Measurements from ENCODE around the gene TSPAN11.
"Not testable (repeated sequence)": the region's sequence is repeated elsewhere in the genome, so short reads cannot be mapped to it uniquely, and the experiment has no call there.

TSPAN11 gene

GRCh38 chr12:31005256-31005943 is 78.9 kb downstream of the TSPAN11 start:
- DNase-seq = no peak

- DNase-seq = no peak
Observed at GRCh38 chr12:31005944-31006361, 79.4 kb downstream of the TSPAN11 start.

DNA sequence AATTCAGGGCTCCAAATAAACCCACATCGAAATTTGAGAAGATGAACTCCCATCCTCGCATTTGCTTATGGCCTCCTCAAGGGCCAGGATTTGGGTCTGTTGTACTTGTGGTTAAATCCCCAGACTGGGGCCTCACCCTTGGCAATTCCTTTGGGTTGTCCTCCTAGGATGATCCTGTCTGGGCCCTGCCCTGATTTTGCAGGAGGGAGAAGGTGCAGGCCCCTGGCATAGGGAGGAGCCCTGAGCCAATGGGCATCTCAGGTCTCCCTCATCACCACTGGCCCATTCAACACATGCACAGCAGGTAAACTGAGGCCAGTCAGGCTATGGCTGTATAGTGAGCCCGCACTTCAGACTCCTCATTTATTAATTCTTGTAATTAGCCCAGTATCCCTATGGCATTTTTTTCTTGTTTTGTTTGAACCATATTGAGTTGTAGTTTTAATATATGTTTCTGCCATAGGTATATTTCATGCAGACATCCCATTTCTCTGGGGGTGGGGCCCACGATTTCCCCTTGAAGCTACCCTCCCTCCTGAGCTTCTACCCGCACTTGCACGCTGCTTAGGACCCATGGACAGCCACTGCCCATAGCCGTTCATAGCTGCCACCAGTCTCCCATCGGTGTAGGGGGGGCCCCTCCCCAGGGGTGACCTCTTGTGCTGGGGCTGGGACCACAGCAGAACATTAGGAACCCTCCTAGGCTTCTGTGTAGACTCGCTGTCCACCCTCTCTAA is 80.0 kb downstream of the TSPAN11 start:
- DNase-seq = no peak

GRCh38 chr12:31007153-31007495 is 80.6 kb downstream of the TSPAN11 start:
- DNase-seq = no peak

DNA sequence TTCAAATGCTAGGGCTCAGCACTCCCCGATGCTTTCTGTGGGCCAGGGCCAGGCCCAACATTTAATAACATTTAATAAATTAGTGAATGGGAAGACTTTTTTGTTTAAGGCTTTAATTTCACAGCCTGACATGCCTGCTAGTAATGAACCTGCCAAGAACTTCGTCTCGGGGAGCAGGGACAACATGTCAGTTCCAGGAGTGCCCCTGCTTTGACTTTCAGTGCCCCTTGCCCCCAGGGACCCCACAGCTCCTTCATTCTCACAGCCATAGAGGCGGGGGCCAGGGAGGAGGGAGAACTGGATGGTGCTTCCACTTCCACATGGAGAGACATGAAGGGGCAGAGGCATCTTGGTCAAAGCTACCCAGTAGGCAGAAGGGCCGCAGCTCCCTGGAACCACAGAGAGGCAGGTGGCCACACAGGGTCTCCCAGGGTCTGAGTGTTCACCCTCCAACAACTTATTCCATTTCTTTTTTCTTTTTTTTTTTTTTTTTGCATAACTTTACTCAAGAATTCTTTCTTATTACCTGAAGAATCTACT is 81.2 kb downstream of the TSPAN11 start:
- DNase-seq = no peak

- DNase-seq = no peak
Observed at GRCh38 chr12:31008241-31008761, 81.8 kb downstream of the TSPAN11 start.

- no peak for DNase-seq
Observed at GRCh38 chr12:31008961-31009840, 82.7 kb downstream of the TSPAN11 start.

- DNase-seq = no peak
Observed at GRCh38 chr12:31009976-31010375, 83.4 kb downstream of the TSPAN11 start.

GRCh38 chr12:31011336-31011735 is 84.8 kb downstream of the TSPAN11 start:
- DNase-seq = no peak

- no peak for DNase-seq
Observed at GRCh38 chr12:31011746-31012566, 85.4 kb downstream of the TSPAN11 start.

DNA sequence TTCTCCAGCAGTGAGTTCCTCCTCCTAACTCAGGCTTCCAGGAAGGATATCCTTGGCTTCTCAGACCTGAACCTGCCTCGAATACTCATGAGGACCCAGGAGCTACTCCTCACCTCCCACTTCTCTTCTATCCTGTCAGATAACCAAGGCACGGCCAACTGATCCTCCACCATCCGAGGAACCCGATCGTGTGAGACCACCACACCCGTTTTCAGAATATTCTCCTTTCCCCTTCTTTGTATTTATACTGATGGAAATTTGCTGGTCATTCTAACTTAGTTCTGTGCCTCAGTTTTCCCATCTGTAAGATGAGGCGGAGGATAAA is 86.0 kb downstream of the TSPAN11 start:
- not testable (repeated sequence) for DNase-seq

DNA sequence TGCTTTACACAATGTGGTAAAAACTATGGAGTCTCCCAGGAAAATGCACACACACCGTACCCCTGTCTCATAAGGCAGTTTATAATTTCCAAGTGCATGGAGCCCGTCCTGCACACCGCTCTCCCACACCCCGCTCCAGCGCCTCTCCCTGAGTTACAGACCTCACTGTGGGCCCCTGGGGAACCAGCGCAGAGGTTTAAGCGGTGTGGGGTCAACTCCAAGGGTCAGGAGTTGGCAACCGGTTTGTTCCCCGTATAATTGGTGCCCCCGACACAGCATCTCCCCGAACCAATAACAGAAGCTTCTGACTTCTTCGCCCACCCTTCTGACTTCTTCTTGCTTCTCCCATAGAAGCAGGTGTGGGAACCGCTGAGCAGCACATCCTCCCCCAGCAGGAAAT is 88.7 kb downstream of the TSPAN11 start:
- DNase-seq = no peak

GRCh38 chr12:31016057-31016456 is 89.5 kb downstream of the TSPAN11 start:
- no peak for DNase-seq

GRCh38 chr12:31017535-31017934 is 91.0 kb downstream of the TSPAN11 start:
- DNase-seq = no peak

- DNase-seq = no peak
Observed at GRCh38 chr12:31018106-31018789, 91.7 kb downstream of the TSPAN11 start.

DNA sequence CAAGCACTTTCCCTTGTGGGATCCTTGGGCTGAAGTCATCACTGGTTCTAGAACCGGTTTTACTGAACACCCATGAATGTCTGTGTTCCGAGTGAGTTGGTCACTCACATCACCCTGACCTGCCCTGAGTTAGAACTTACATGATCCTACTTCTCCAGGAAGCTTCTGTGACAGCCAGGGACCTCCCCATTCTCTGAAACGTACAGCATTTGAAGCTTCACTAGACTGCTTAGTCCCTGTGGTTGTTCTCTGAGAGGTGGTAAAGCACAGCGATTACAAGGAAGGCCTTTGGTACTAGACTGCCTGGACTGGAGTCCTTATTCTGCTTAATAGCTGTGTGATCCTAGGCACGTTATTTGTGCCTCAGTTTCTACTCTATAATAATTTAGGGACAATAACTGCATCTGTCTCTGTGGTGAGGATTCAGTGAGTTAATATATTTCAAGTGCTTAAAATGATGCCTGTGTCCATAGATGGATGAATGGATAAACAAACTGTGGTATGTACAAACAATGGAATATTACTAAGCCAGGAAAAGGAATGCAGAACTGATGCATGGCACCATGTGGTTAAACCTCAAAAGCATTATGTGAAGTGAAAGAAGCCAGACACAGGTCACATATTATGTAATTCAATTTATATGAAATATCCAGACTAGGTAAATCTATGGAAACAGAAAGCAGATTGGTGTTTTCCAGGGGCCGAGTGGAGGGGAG is 92.4 kb downstream of the TSPAN11 start:
- no peak for DNase-seq

DNA sequence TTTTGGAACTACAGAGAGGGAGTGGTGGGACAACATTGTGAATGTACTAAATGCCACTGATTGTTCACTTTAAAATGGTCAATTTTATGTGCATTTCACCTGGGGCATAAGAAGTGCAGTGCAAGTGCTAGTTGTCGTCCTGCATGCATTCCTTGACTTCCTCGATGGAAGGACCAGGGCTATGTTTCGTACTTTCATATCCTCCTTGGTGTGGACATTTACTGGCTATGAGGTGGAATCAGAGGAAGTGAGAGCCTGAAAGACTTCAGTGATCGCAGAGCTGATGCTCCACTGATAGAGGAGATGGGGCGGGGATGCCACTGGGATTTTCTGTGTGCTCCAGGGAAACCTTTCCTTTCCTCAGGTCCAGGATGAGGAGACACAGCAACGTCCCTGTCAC is 93.0 kb downstream of the TSPAN11 start:
- DNase-seq = no peak

- DNase-seq = no peak
Observed at GRCh38 chr12:31019976-31020375, 93.4 kb downstream of the TSPAN11 start.

GRCh38 chr12:31020385-31021166 is 94.0 kb downstream of the TSPAN11 start:
- DNase-seq = no peak

DNA sequence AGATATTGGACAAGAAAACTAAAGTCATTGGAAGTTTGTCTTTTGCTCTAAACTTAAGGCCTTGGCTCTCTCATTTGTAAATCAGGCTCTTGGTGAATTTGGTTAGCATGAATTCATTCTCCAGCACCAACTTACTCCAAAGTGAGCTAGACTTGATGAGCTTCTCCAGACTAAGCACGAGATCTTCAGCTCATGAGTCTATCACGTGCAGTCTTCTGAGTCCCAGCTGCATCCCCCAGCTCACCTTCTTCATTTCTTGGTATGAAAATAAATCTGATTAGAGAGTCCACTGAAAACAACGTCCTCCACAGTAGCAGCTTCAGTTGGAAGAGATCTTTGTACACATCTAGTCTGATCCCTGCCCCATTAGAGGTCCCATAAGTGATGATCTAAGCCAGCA is 94.6 kb downstream of the TSPAN11 start:
- no peak for DNase-seq

Data from NCI-H526 treated with DMSO at 0.1 percent for 48 hours (cell line).